Hepatocyte (in vitro differentiated cells): ENCODE results near the gene CIZ1.
"Not testable (repeated sequence)": the region's sequence is repeated elsewhere in the genome, so short reads cannot be mapped to it uniquely, and the experiment has no call there.

Experiments
- CTCF ChIP-seq: fragments of 200-600 bp; sonication (generic); IDR thresholded peaks from 2 replicates; pipeline ENCODE4 v1.5.1; 2016; ENCODE audit warnings: antibody characterized with exemption, mild to moderate bottlenecking; ENCODE audit not compliant: poor library complexity
- EZH2 ChIP-seq: fragments of 200-600 bp; sonication (generic); IDR thresholded peaks from 2 replicates; pipeline ENCODE4 v1.6.1; 2016; ENCODE audit warnings: antibody characterized with exemption, mild to moderate bottlenecking, borderline replicate concordance
- EZH2phosphoT487 ChIP-seq: fragments of 200-600 bp; sonication (generic); IDR thresholded peaks from one replicate; pipeline ENCODE4 v1.6.1; 2018; ENCODE audit warnings: antibody characterized with exemption, mild to moderate bottlenecking, low read depth, moderate library complexity; ENCODE audit not compliant: unreplicated experiment, severe bottlenecking

- not testable (repeated sequence) for TF ChIP-seq CTCF, EZH2, EZH2phosphoT487
Measured at GRCh38 chr9:128132139-128132538, 59.2 kb downstream of the CIZ1 start.
